Thymus (tissue), 11 donors: ENCODE measurements around the gene NDST1. TPM values are rescaled to one million over a fixed set of nuclear protein-coding genes. Genes with fewer than 3 reads are reported as not detected.
A peak's percentile ranks its signal among the peaks of the same experiment; 100 is the strongest.

Experiments used
- DNase-seq, 9 donors: peaks; one replicate each; pipeline ENCODE4 v3.0.0-alpha.2; 2013; ENCODE audit warnings: low spot score in 9 of 9, low read depth in 6 of 9, missing footprints in 1 of 9
- H3K27ac ChIP-seq, 2 donors: one replicate each; pipeline ENCODE4 v1.5.1; 2013; ENCODE audit warnings: control low read depth in 1 of 2, low read depth in 1 of 2, low read length in 1 of 2, mild to moderate bottlenecking in 1 of 2, moderate library complexity in 1 of 2
- H3K27me3 ChIP-seq, 2 donors: one replicate each; pipeline ENCODE4 v1.5.1; 2013; ENCODE audit warnings: low read length in 1 of 2; ENCODE audit not compliant: control insufficient read depth in 2 of 2, insufficient read depth in 1 of 2
- H3K36me3 ChIP-seq, 2 donors: one replicate each; pipeline ENCODE4 v1.5.1; 2013; ENCODE audit warnings: low read length in 1 of 2, mild to moderate bottlenecking in 1 of 2, moderate library complexity in 1 of 2; ENCODE audit not compliant: control insufficient read depth in 2 of 2, insufficient read depth in 2 of 2
- H3K4me1 ChIP-seq, 2 donors: one replicate each; pipeline ENCODE4 v1.5.1; 2013; ENCODE audit warnings: low read length in 2 of 2; ENCODE audit not compliant: control insufficient read depth in 2 of 2, insufficient read depth in 2 of 2
- H3K4me3 ChIP-seq, 2 donors: one replicate each; pipeline ENCODE4 v1.5.1; 2013; ENCODE audit warnings: low read length in 2 of 2, control low read depth in 1 of 2, mild to moderate bottlenecking in 1 of 2
- H3K9me3 ChIP-seq, 2 donors: one replicate each; pipeline ENCODE4 v1.5.1; 2013; ENCODE audit warnings: low read length in 1 of 2, mild to moderate bottlenecking in 1 of 2; ENCODE audit not compliant: control insufficient read depth in 2 of 2, insufficient read depth in 1 of 2
- WGBS: extraction: QIAGEN DNeasy Blood & Tissue Kit; methylation state at CpG from one replicate; pipeline ENCODE4 v1.1.7; 2013; 5-methylcytosine and 5-hydroxymethylcytosine counted together
- polyA plus RNA-seq: library from polyadenylated mRNA; stranded (reverse); fragments of 200-250 nt; gene quantifications from one replicate; pipeline ENCODE4 v1.2.3, GENCODE V29; 2013
- total RNA-seq: library from RNA; stranded (reverse); fragments of 120-200 nt; gene quantifications from one replicate; pipeline ENCODE4 v1.2.4, GENCODE V29; 2013
- donor health status: healthy.

NDST1 gene
- total and polyA plus RNA-seq, 2 donors, result 2.8 to 6.4 TPM

DNA sequence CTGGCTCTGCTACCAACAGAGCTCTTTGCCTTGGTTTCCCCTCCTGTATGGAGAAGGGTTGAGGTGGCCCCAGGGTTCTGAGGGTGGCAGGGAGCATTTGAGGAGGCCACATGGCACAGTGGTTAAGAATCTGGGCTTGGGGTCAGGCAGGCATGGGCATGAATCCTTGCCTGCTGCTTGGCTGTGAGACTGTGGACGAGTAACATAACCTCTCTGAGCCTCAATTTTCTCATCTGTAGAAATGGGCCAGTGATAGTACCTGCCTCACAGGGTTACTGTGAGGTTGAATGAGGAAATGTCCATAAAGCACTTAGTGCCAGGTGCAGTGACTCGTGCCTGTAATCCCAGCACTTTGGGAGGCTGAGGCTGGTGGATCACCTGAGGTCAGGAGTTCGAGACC, 5.1 kb upstream of the NDST1 start:
- Histone ChIP-seq H3K27ac (no peak overlapping the region), H3K4me3 (no peak overlapping the region), H3K4me1 (peaks cover 3 to 16% of the 10 kb centered on the region in 2 donors), H3K9me3 (no peaks in the 10 kb centered on the region), H3K36me3 (no peaks in the 10 kb centered on the region), H3K27me3 (no peaks in the 10 kb centered on the region)
- WGBS, result 93% methylated on average over 3 of the region's 3 CpGs
- no peak for DNase-seq

DNA sequence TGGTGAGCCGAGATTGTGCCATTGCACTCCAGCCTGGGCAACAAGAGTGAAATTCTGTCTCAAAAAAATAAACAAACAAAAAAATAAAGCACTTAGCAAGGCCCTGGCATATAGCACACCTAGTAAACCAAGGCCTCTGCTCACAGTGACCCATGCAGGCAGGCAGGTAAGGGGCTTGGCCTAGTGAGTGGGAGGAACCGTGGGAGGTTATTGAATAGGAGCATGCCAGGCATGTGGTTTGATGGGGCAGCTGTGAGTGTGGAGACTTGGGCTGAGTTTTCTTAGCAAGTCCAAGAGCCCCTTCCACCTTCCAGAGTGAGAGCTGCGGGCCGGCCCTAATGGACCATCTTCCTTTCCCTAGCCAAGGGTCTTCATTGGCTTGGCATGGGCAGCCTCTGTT, 4.5 kb upstream of the NDST1 start:
- DNase-seq, result no peak
- no peaks in the 10 kb centered on the region for H3K27me3 ChIP-seq
- H3K27ac ChIP-seq, result no peak overlapping the region
- H3K9me3 ChIP-seq, result no peaks in the 10 kb centered on the region
- H3K36me3 ChIP-seq, result no peaks in the 10 kb centered on the region
- WGBS, result 99% methylated on average over 4 of the region's 4 CpGs
- no peak overlapping the region for H3K4me3 ChIP-seq
- H3K4me1 ChIP-seq, result peaks cover 3 to 16% of the 10 kb centered on the region in 2 donors

DNA sequence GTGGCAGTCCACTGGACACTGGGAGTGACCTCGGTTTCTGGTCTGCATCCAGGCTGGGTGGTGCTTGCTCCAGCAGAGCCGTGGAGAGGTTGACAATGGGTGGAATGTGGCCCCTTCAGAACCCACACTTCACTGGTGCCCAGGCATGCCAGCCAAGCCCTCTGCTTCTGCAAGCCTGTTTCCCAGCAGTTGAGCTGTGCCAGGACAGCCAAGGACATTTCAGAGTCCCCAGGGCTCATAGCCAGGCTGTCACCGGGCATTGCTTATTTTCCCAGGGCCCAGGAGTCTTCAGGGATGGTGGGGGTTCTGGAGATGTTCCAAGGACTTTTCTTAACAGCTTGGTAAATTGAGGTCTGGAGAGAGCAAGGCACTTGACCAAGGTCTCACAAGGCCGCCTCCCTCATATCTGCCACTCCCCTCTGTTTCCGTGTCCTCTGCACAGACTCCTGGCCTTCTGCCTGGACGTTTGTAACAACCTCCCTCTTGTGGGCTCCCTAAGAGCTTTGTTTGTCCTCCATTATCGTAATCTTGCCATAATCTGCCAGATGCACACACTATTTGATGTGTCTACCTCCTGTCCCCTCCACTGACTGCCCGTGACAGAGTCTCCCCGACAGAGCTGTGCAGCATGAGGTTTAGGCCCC, 3.8 kb upstream of the NDST1 start:
- Histone ChIP-seq H3K27ac (no peak overlapping the region), H3K9me3 (no peaks in the 10 kb centered on the region), H3K4me1 (peaks cover 3 to 16% of the 10 kb centered on the region in 2 donors), H3K36me3 (no peaks in the 10 kb centered on the region), H3K27me3 (no peaks in the 10 kb centered on the region), H3K4me3 (no peak overlapping the region)
- 93% methylated on average over 9 of the region's 9 CpGs for WGBS
- no peak for DNase-seq

DNA sequence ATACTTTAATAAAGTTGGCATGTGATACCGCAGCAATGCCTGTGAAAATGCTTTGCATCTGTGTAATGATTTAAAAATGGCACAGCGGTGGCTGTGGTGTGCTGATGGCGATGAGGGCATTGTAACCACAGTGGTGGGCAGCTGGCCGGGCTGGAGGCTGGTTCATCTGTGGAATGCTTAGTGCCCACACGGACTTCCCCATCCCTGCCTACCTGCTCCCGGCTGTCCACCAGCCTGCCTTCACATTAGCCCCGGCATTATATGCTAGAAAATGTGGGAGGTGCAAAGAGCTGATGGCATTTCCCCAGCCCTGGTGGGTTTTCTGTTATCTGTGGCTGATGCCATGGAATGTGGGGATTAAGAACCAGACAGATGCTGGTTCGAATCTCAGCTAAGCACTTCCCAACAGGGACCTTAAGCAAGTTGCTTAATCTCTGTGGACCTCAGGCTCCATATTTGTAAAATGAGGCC, 2.9 kb upstream of the NDST1 start:
- no peaks in the 10 kb centered on the region for H3K27me3 ChIP-seq
- no peak overlapping the region for H3K27ac ChIP-seq
- 96% methylated on average over 8 of the region's 8 CpGs for WGBS
- DNase-seq, result no peak
- no peaks in the 10 kb centered on the region for H3K9me3 ChIP-seq
- peaks cover 3 to 11% of the 10 kb centered on the region in 2 donors for H3K4me1 ChIP-seq
- H3K36me3 ChIP-seq, result no peaks in the 10 kb centered on the region
- H3K4me3 ChIP-seq, result no peak overlapping the region

DNA sequence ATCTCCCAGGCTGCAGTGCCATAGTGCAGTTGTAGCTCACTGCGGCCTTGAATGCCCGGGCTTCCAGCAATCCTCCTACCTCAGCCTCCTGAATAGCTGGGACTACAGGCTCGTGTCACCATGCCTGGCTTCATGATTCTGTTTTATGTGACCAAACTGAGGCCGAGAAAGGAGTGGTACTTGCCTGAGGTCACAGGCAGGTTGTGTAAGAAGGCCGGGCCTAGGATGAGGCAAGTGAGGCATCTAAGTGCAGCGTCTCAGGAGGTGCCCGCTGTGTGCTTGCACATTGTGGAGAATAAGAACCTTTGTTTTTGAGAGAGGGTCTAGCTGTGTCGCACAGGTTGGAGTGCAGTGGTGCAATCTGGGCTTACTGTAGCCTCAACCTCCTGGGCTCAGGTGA, 2.1 kb upstream of the NDST1 start:
- Histone ChIP-seq H3K9me3 (no peaks in the 10 kb centered on the region), H3K4me3 (no peak overlapping the region), H3K4me1 (peaks cover 3 to 11% of the 10 kb centered on the region in 2 donors), H3K27me3 (no peaks in the 10 kb centered on the region), H3K36me3 (no peaks in the 10 kb centered on the region), H3K27ac (no peak overlapping the region)
- 97% methylated on average over 8 of the region's 8 CpGs for WGBS
- no peak for DNase-seq

DNA sequence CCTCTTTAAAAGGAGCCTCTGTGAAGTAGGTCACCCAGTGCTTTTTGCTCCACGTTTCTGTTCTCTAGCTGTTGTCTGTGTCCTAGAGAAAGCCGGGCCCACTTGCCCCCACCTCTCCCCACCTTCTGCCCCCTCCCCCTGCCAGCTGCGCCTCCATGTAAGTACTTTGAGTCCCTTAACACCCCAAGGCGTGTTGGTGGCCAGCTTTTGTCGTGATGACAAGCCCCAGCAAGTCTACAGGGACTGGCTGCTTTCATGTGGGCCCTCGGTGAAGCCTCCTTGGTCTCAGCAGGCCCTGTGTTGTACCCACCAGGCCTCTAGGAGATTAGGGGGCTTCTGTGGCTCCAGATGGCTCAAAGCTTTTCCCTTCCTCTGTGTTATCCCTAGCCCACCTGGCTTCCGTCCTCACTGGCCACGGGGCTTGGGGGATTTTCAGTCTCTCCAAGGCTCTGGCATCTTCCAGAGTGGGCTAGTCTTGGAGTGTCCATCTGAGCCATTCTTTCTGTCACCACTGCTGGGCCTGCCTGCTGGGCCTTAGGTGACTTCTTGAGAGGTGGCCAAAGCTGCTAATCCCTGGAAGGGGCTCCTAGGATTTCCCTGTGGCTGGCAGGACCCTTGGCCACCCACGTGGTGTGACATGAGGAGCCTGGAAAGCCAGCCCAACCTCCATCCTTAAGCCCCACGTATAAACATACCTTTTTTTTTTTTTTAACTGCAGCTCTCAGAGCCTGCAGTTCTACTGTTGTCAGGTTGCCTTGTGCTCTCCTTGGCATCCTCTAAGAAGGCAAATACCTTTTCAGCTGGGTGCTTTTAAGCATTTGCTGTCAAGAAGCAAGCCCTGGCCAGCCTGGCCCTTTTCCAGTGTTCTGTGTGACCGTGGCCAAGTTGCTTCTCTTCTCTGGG, 1.1 kb upstream of the NDST1 start:
- H3K4me1 ChIP-seq, result peaks cover 3 to 11% of the 10 kb centered on the region in 2 donors
- peak in 1 of 9 donors; percentile 18 for DNase-seq
- 81% methylated on average over 11 of the region's 11 CpGs for WGBS
- H3K27me3 ChIP-seq, result no peaks in the 10 kb centered on the region
- no peaks in the 10 kb centered on the region for H3K36me3 ChIP-seq
- no peaks in the 10 kb centered on the region for H3K9me3 ChIP-seq
- H3K4me3 ChIP-seq, result no peak overlapping the region
- no peak overlapping the region for H3K27ac ChIP-seq

DNA sequence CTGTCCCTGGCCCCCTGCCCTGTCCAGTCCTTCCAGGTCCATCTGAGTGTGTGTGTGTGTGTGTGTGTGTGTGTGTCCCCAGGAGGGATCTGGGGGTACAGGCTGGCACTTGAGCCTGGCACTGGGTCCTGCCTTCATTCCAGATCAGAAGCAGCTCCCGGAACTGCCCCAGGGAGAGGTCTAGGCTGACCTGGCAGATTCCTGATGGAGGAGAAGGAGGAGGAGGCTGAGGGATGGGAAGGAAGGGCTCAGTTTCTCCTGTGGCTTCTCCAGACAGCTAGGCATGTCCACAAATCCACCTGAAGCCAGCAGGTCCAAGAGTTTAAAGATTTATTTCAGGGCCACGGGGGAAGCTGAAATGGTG, 328 bp downstream of the NDST1 start:
- Histone ChIP-seq H3K9me3 (no peaks in the 10 kb centered on the region), H3K27me3 (no peaks in the 10 kb centered on the region), H3K27ac (no peak overlapping the region), H3K4me1 (peaks cover 3 to 11% of the 10 kb centered on the region in 2 donors), H3K4me3 (no peak overlapping the region), H3K36me3 (no peaks in the 10 kb centered on the region)
- WGBS, result 94% methylated on average over 2 of the region's 2 CpGs
- DNase-seq, result no peak

DNA sequence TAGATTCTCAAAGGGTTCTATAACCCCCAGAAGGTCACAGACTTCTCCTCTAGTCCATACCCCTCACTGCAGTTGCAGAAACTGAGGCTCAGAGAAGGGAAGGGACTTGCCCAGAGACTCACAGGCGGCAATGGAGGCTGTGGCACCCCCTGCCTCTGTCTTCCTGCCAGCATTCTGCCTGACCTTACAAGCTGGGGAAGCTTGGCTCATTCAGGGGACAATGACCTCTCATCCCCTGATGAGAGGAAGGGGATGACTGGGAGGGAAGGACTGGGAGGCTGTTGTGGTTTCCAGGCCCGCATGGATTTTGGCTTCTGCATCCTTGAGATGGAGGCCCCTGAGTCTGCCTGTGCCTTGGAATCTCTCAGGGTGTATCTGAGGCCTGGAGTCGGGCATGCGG, 897 bp downstream of the NDST1 start:
- Histone ChIP-seq H3K27ac (no peak overlapping the region), H3K36me3 (no peaks in the 10 kb centered on the region), H3K4me1 (peaks cover 3 to 11% of the 10 kb centered on the region in 2 donors), H3K9me3 (no peaks in the 10 kb centered on the region), H3K27me3 (no peaks in the 10 kb centered on the region), H3K4me3 (no peak overlapping the region)
- DNase-seq, result no peak
- WGBS, result 90% methylated on average over 4 of the region's 4 CpGs

DNA sequence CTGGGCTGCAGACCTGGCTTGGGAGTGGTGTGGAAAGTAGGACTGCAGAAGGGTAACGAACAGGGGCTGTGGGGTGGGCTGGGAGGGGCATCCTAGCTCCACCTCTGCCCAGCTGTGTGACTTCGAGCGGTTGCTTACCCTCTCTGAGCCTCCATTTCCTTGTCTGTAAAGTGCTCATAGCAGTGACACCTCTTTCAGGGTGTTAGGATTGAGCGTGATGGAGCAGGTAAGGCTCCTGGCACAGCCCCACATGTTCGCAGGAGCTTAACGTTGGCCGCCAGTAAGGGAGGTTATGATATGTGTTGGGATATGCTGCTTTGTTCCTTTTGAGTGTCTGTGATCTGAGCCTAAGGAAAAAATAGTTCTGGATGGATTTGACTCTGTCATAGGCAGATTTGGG, 2.1 kb downstream of the NDST1 start:
- no peak overlapping the region for H3K4me3 ChIP-seq
- no peaks in the 10 kb centered on the region for H3K36me3 ChIP-seq
- H3K4me1 ChIP-seq, result peaks cover 3 to 11% of the 10 kb centered on the region in 2 donors
- no peaks in the 10 kb centered on the region for H3K27me3 ChIP-seq
- no peaks in the 10 kb centered on the region for H3K9me3 ChIP-seq
- no peak for DNase-seq
- H3K27ac ChIP-seq, result no peak overlapping the region
- 97% methylated on average over 7 of the region's 7 CpGs for WGBS
